Stimulated activated naive CD4-positive, alpha-beta T cell treated with Interleukin-2 at 50 U/mL for 16 hours (primary cell): ENCODE measurements around the gene TYW3.
"Not testable (repeated sequence)": the region's sequence is repeated elsewhere in the genome, so short reads cannot be mapped to it uniquely, and the experiment has no call there.

Source experiments
- DNase-seq: peaks from one replicate; lab custom pipeline; 2025; lab: John Stamatoyannopoulos, UW

Gene TYW3

DNA sequence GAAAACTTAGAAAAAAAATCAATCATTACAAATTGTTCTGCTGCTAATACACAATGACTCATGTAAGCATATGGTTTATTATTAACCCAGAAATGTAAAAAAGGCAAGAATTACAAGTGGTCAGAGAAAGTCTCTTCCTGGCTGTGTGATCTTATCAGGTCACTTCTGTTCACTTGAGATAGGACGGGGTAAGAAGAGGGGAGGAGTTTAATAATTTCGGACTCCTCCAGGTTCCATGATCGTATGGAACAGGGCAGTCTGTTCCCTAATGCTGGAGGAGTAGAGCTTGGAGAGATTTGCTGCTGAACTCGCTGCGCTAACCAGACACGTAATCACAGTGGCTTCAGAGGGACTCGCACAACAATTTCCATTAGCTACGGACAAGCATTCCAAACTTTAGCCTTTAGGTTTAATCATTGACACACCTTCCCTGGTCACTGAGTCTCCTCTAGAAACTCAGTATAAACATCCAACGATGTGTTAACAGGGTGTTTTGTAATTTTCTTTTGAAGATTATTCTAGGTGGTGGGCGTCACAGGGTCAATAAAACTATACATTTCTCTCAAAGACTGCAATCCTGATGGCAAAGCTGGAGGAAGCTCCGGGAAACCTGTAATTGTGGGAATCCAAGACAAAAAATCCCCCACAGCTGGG lies 1.4 kb upstream of the TYW3 start:
- DNase-seq, result no peak

DNA sequence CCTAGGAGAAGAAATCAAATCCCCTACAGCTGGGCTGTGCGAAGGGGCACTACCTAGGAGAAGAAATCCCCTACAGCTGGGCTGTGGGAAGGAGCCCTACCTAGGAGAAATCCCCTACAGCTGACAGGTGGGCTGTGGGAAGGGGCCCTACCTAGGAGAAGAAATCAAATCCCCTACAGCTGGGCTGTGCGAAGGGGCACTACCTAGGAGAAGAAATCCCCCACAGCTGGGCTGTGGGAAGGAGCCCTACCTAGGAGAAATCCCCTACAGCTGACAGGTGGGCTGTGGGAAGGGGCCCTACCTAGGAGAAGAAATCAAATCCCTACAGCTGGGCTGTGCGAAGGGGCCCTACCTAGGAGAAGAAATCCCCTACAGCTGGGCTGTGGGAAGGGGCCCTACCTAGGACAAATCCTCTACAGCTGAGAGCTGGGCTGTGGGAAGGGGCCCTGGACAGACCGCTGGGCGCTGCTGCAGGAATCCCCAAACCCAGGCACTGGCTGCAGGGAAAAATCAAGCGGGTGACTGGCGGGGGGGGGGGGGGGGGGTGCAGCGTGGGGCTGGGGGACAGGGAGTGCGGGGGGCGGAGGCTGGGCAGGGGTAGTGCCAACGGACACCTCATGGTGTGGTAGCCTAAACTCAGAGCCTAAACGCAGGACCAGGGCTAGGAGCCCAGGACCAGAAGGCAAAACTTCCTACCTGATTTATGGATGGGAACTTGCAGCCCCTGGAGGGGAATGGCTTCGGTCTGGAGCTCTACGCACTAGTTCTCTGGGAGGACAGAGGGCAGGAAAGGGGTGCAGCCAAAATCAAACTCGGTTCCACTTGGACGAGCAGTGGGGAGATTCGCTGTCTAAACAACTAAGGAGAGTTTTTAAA lies 643 bp upstream of the TYW3 start:
- DNase-seq, result not testable (repeated sequence)

DNA sequence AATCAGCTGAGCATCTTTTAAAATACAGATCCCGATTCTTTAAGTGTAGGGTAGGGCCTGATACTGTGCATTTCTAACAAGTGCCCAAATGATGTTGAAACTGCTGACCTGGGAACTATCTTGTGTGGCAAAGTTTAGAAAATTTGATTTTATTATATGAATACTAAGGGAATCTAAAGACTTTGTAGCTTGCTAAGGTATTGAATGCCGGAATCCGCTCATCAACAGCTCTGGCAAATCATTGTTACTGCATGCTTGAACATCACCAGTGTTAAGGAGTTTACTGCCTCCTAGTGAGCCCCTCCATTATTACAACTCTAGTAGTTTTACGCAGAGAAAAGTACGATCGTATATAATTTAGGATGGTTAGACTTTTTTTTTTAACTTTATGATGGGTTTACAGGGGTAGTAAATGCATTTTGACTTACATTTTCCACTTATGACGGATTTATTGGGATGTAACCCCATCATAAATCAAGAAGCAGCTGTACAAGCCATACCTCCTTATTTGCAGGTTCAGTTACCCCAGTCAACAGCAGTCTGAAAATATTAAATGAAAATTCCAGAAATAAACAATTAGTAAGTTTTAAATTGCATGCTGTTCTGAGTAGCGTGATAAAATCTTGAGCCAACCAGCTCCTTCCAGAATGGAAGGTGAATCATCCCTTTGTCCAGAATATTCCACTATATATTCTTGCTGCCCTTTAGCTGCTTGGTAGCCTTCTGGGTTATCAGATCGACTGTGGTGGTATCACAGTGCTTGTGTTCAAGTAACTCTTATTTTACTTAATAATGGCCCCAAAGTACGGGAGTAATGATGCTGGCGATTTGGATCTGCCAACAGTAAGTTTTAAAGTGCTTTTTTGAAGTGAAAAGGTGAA lies 892 bp downstream of the TYW3 start:
- DNase-seq, result peak; percentile 10

GRCh38 chr1:74737333-74737732 lies 4.4 kb downstream of the TYW3 start:
- DNase-seq, result no peak

- DNase-seq, result not testable (repeated sequence)
These were observed 7.5 kb downstream of the TYW3 start for GRCh38 chr1:74740307-74740980.

- not testable (repeated sequence) for DNase-seq
These were observed 12.3 kb downstream of the TYW3 start for GRCh38 chr1:74745247-74745646.

DNA sequence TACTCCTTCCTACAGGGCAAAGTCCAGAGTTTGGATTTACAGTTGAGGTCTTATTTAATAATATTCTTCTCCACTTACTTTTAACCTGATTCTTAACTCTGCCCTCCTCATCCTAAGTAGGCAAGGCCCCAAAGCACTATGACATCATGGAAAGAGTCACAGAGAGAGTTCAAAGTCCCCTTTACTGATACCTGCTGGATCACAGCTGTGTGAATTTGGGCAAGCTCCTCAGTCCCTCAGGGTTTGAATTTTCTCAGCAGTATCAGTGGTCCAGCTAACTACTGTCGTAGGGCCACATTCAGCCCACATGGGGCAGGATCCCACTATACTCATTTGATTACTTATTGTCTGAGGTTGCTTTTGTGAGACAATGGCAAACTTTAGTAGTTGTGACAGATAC lies 16.0 kb downstream of the TYW3 start:
- no peak for DNase-seq

GRCh38 chr1:74753104-74753503 lies 20.2 kb downstream of the TYW3 start:
- no peak for DNase-seq

- no peak for DNase-seq
These were observed 22.5 kb downstream of the TYW3 start for GRCh38 chr1:74755475-74755874.

GRCh38 chr1:74756650-74757049 lies 23.7 kb downstream of the TYW3 start:
- DNase-seq, result not testable (repeated sequence)

DNA sequence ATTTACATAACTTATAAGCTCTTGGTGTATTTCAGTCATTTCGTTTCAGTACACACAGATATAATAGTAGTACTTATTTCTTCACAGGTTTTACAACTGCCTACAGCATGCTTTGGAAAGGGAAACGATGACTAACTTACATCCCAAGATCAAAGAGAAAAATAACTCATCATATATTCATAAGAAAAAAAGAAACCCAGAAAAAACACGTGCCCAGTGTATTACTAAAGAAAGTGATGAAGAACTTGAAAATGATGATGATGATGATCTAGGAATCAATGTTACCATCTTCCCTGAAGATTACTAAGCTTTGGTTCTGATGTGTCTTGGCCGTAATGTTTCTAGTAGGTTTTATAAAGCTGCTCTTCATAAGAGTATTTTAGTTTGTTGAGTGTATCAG lies 30.9 kb downstream of the TYW3 start:
- no peak for DNase-seq

- DNase-seq, result no peak
These were observed 33.6 kb downstream of the TYW3 start for GRCh38 chr1:74766579-74766978.

DNA sequence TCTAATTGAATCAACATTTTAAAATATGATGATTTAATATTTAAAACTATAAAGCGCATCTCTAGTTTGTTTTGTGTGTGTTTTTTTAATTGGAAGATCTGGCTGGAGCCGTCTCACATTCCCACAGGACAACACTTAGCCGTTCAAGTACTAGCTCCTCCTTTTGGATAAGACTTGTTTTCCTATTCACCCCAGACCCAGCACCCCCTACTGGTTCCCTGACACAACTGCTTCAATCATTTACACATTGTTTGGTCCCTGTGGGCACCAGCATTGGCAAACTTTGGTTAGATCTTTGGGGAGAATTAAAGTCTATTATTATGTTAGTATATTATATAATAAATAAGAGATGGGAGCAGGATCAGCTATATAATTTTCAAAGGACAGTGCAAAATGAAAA lies 34.5 kb downstream of the TYW3 start:
- no peak for DNase-seq

DNA sequence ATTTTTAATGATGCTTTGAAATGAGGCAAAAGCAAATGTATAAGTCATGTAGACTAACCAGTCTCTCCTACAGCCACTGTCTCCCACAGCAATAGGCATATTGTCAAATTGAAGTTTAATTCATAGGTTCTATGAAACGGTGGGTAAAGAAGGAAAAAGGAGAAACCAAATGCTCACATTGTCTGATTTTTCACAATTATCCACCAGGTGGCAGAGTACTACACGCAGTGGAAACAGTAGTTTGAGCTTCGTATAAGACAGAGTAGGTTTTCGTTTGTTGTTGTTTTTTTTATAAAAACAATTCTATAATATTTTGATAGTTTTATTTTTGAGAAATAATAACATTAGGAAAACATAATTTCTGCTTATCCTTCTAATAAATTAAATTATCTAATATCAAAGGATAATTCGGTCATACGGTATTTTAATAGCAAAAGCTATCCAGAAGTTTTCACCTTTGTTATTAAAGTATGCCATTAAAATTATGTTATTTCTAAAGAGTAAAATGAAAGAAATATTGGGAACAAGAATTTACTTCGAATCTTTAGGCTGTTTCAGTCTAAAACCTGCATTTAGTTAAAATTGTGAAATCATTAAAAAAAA lies 39.1 kb downstream of the TYW3 start:
- no peak for DNase-seq

- DNase-seq, result no peak
These were observed 40.0 kb downstream of the TYW3 start for GRCh38 chr1:74772945-74773344.

GRCh38 chr1:74773582-74773981 lies 40.6 kb downstream of the TYW3 start:
- no peak for DNase-seq

- DNase-seq, result no peak
These were observed 42.8 kb downstream of the TYW3 start for GRCh38 chr1:74775735-74776134.

GRCh38 chr1:74777525-74777924 lies 44.6 kb downstream of the TYW3 start:
- no peak for DNase-seq

- no peak for DNase-seq
These were observed 46.8 kb downstream of the TYW3 start for GRCh38 chr1:74779750-74780149.

- no peak for DNase-seq
These were observed 47.6 kb downstream of the TYW3 start for GRCh38 chr1:74780594-74780993.

GRCh38 chr1:74785944-74786343 lies 53.0 kb downstream of the TYW3 start:
- no peak for DNase-seq

DNA sequence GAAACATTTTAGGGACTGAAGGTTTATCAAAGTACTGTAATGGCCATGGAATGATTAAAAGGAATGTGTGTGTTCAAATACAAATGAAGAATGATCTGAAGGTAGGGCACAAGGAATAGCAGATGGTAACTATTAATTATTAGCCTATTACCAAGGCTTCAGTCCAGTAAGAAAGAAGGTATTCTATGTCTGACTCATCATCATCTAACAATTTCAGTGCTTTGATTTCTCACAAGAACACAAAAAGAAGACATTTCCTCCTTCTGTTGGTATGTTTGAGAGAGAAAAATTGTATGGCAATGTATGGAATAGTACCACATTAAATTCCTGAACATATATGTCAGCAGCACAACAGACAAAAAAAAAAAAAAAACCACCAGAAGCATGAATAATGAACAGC lies 57.5 kb downstream of the TYW3 start:
- DNase-seq, result no peak
